GM18526 (cell line): ENCODE results near the gene BABAM1.

Experiments used
- POLR2A ChIP-seq: IDR thresholded peaks from 3 replicates; pipeline ENCODE4 v1.6.1; 2011; ENCODE audit not compliant: insufficient read length; ENCODE audit errors: extremely low read depth

BABAM1 gene

GRCh38 chr19:17304386-17305215 lies 37.4 kb downstream of the BABAM1 start:
- TF ChIP-seq POLR2A: no peak

- TF ChIP-seq POLR2A: no peak
Measured at GRCh38 chr19:17305216-17305516, 37.9 kb downstream of the BABAM1 start.

DNA sequence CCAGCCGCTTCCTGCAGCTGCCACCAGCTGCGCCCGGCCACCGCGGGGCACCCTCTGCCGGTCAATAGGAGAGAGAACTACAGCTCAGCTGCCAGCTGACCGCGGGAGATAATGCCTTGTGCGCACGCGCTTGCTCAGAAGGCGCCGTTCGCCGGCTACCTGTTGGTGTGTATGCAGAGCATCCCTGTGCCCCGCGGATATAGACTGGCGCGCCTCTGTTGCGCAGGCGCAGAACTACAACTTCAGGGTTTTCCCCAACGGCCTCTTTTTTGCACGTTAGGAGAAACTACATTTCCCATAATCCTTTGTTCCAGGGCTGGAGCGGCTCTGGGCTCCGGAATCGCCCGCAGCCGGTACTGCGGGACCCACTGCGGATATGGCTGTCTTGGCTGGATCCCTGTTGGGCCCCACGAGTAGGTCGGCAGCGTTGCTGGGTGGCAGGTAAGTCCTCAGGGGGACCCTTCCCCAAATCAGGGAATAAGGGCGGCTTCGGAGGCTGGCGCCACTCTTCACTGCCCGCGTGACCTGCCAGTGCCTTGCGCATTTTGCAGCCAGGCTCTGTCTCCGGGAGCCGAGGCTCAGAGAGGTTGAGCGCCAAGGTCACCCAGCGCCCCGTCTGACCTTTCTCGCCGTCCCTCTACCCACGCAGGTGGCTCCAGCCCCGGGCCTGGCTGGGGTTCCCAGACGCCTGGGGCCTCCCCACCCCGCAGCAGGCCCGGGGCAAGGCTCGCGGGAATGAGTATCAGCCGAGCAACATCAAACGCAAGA lies 38.5 kb downstream of the BABAM1 start, which contains the start of gene MRPL34:
Gene MRPL34 (plus strand): TSS at position 356 of the 768 bp plus-strand sequence. CDS start 21 bp downstream, at position 377.
- TF ChIP-seq POLR2A: peak; percentile 58

DNA sequence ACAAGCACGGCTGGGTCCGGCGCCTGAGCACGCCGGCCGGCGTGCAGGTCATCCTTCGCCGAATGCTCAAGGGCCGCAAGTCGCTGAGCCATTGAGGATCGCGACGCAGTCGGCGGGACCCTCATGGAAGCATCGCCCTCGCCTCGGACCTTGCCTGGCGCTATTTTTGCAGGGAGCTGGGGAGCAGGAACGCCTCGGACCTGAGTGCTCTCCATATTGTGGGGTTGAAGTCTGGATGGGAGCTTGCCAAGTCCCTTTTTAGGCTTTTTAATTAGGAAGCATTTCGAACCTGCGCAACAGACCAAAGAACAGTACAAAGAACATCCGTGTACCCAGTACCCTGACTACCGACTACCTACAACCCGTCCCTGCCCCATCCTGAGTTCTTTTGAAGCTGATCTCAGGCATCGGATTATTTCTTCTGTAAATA lies 39.1 kb downstream of the BABAM1 start:
- TF ChIP-seq POLR2A: no peak

DNA sequence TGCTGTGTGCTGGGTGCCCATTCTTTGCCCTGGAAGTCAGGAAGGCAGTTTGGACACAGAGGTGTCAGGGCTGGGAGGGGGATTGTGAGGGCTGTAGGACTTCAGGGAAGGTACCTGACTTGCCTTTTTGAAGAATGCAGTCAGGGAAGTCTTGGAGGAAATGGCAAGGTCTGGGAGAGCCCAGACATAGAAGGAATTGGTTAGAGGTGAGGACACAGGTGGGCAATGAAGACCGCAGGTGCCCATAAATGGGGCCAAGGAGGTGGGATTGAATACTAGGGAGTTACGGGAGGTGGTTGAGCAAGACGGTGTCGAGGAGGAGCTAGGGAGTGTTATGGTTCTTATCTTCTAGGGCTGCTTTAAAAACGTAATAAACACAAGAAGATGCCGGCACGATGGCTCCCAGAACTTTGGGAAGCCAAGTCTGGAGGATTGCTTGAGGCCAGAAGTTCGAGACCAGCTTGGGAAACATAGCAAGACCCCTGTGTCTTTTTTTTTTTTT lies 40.7 kb downstream of the BABAM1 start:
- TF ChIP-seq POLR2A: no peak

- TF ChIP-seq POLR2A: peak; percentile 70
Measured at GRCh38 chr19:17309198-17309964, 42.1 kb downstream of the BABAM1 start, which contains the start of gene DDA1. Gene DDA1, plus strand, starts transcription at chr19:17309563. Its CDS starts 92 bp downstream, at chr19:17309655.

- no peak for TF ChIP-seq POLR2A
Measured at GRCh38 chr19:17309965-17310461, 42.8 kb downstream of the BABAM1 start.

- TF ChIP-seq POLR2A: no peak
Measured at GRCh38 chr19:17311455-17312188, 44.4 kb downstream of the BABAM1 start.

DNA sequence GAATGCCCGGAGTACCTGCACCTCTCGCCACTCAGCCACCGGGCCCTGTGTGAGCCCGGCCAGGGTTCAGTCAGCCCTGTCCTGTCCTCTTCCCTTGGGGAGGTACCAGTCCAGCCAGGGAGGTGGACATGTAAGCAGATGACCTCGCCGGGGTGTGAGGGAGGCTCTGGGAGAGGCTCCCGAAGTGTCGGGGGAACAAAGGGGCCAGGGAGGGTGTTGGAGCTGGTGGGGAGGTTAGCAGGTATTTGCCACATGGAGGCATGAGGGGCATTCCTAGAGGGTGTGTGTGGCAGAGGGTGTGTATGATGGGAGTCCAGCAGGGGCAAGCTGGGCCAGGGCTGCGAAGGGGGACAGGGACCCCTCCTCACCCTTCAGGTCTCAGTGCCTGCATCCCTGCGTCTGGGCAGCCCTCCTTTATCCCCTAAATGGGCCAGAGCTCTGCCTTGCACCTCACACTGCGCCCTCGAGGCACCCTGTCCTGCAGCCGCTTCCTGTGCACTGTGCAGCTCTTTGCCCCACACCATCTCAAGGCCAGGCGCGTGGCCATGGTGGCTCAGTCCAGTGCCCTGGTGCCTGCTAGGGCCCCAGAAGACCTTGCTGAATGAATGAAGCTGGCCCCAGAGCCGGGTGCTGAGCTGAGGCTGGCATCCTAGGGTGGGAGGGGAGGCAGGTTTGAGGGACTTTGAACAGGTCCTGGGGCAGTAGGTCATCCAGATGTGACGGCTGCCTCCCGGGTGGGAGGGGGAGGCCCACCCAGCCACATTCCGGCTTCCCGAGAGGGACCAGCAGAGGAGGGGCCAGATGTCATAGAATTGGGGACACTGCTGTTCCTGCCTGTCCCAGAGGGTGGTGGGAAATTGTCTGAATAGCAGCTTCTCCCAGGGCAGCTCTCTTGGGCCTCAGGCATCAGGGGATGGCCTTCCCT lies 45.2 kb downstream of the BABAM1 start:
- no peak for TF ChIP-seq POLR2A

DNA sequence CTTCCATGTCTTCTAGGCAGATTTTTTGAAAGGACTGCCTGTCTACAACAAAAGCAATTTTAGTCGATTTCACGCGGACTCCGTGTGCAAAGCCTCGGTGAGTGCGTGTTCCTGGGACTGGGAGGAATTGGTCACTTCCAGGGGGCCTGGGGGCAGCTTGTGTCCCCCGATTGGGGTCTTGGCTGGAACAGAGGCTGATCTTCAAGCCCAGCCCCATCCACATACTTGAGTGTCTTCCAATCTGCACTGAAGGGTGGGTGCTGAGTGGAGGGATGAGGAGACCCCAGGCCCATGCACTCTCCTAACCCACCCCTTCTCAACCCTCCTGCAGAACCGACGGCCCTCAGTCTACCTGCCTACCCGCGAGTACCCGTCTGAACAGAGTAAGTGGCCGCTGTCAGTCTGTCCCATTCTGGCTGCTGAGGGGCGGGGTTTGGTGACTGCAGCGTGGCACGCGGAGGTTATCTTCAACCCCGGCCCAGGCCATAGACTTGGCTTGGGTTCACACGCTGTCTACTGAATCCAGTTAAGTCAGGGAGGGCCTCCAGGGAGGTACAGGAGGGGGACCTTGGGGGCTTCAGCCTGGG lies 46.9 kb downstream of the BABAM1 start:
- TF ChIP-seq POLR2A: no peak

GRCh38 chr19:17318966-17319365 lies 51.7 kb downstream of the BABAM1 start:
- TF ChIP-seq POLR2A: no peak

DNA sequence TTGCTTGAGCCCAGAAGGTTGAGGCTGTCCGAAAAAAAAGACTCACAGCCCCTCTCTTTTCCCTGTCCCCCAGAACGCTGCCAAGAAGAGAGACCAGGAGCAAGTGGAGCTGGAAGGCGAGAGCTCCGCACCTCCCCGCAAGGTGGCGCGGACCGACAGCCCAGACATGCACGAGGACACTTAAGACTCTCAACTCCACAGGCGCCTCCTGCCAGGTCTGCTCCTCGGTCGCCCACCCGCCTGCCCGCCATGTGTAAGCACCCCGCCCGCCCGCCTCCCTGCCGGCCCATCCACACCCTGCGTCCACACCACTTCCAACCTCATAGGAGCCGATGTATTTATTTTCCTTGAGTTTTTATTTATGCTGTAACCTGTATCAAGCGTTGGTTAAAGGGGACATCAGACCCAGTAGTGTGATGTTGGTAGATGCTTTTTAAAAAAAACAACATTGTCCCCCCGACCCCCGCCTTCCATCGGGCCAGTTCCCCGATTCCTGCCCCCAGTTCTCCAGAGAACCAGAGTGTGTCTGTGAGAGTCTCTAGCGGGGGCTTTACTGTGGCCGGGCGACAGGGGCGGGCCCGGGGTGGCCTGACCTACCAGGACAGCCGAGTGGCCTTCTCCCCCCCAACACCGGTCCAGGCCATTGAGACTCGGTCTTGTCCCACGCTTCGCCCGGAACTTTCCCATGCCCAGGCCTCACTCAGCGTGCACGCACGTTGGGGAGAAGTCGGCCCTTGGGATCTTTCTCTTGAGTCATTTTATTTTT lies 52.4 kb downstream of the BABAM1 start:
- TF ChIP-seq POLR2A: no peak
